GM18499 (cell line): ENCODE results near the gene AHCYL2.
"Not testable (repeated sequence)": the region's sequence is repeated elsewhere in the genome, so short reads cannot be mapped to it uniquely, and the experiment has no call there.

Experiments used
- ATAC-seq: cut with Tn5 transposase; IDR thresholded peaks from one replicate; pipeline ENCODE4 v1.9.1; 2021; ENCODE audit warnings: moderate number of reproducible peaks; ENCODE audit not compliant: insufficient read depth, unreplicated experiment

Gene AHCYL2

DNA sequence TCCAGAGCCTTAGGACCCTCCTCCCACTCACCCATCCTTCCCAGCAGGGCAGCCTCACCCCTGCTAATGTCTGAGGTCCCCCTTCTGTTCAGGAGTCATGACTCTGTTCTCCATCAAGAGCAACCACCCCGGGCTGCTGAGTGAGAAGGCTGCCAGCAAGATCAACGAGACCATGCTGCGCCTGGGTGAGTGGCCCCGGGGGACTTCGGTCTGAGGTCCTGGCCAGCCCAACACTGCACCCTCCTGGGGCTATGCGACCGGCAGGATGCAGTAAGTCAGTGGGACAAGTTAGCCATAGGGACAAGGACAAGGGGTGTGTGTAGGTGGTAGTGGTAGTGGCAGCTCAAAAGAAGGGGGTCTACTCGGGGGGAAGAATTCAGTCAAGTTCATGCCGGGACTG is 16.2 kb upstream of the AHCYL2 start:
- no peak for ATAC-seq

DNA sequence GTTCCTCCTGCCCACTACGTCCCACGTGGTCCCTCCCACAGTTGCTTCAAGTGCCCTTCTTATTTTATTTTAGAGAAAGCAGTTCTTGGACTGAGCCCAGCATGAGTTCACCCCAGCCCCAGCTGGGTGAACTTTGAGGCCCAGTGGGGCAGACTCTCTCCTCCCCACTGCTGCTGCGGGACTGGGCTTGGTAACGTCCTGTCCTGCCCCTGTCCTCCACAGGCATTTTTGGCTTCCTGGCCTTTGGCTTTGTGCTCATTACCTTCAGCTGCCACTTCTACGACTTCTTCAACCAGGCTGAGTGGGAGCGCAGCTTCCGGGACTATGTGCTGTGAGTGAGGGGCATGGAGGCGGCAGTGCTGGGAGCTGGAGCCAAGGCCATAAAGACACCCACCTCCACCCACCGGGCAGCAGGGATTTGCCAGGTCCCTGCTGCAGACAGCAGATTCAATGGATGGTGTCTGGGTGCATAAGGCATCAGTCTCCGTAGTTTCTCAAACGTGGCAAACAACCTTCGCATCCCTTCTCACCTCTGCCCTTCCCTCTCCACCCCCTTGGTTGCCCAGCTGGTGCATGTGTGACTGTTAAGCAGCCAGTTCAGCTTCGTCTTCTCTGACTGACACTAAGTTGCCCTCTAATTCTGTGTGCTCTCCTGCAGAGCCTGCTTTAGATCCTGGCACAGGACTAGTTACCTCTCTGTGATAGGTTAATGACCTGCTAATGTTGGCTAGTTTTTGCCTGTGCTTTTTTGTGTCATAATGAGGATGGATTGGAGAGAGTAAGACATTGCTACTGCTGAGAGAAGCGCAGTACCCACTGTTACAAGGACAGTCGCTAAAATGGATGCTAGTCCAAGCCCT is 15.5 kb upstream of the AHCYL2 start:
- no peak for ATAC-seq

DNA sequence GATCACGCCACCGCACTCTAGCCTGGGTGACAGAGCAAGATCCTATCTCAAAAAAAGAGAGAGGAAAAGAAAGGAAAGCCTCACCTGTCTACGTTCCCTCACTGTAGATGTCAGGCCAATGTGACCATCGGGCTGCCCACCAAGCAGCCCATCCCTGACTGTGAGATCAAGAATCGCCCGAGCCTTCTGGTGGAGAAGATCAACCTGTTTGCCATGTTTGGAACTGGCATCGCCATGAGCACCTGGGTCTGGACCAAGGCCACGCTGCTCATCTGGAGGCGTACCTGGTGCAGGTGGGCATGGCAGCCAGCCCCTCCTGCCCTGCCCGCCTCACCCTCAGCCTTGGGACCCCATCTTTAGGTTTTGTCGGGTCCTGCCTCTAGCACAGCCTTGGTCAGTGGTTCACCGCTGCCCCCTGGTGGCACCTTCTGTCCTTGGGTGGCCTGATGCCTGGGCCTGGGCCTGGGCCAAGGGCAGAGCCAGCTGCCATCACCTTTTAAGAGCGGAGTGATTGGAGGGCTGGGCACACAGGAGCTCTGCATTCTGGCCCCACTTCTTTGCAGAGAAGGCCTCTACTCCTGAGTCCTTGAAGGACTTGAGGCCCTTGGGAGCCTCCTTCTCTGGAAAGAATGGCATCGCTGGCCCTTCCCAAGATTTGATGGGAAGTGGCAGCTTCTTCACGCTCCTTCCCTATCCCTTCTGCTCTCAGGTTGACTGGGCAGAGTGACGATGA is 14.4 kb upstream of the AHCYL2 start:
- ATAC-seq, result no peak

DNA sequence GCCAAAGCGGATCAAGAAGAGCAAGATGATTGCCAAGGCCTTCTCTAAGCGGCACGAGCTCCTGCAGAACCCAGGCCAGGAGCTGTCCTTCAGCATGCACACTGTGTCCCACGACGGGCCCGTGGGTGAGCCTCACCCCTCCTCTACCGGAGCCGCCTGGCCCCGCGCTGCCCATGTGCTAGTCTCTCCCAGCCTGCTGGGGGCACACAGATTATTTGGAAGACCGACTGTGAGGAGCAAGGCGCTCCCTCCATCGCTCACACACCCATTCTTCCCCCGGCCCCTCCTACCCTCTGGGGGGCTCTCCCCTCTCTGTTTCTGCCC is 13.9 kb upstream of the AHCYL2 start:
- ATAC-seq, result no peak

DNA sequence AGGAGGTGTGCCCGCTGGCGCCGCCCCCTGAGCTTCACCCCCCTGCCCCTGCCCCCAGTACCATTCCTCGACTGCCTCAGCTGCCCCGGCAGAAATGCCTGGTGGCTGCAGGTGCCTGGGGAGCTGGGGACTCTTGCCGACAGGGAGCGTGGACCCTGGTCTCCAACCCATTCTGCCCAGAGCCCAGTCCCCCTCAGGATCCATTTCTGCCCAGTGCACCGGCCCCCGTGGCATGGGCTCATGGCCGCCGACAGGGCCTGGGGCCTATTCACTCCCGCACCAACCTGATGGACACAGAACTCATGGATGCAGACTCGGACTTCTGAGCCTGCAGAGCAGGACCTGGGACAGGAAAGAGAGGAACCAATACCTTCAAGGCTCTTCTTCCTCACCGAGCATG is 12.7 kb upstream of the AHCYL2 start:
- no peak for ATAC-seq

DNA sequence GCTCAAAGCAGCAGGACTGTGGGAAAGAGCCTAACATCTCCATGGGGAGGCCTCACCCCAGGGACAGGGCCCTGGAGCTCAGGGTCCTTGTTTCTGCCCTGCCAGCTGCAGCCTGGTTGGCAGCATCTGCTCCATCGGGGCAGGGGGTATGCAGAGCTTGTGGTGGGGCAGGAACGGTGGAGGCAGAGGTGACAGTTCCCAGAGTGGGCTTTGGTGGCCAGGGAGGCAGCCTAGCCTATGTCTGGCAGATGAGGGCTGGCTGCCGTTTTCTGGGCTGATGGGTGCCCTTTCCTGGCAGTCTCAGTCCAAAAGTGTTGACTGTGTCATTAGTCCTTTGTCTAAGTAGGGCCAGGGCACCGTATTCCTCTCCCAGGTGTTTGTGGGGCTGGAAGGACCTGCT is 12.2 kb upstream of the AHCYL2 start:
- no peak for ATAC-seq

DNA sequence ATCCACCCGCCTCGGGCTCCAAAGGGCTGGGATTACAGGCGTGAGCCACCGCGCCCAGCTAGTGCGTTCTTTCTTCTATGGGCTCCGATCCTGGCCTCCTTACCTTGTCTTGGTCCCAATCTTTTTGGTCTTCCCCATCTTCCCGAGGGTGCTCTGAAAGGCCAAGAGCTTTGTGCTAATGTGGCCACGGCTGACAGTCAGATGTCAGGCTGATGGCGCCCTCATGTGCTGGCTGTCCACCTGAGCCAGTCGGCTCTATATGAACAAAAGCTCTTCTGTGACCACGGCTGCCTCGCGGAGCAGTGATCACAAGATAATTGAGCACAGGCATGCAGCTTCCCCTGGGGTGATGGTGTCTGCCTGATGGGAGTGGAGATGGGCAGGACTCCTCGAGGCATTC is 11.0 kb upstream of the AHCYL2 start:
- ATAC-seq, result no peak

DNA sequence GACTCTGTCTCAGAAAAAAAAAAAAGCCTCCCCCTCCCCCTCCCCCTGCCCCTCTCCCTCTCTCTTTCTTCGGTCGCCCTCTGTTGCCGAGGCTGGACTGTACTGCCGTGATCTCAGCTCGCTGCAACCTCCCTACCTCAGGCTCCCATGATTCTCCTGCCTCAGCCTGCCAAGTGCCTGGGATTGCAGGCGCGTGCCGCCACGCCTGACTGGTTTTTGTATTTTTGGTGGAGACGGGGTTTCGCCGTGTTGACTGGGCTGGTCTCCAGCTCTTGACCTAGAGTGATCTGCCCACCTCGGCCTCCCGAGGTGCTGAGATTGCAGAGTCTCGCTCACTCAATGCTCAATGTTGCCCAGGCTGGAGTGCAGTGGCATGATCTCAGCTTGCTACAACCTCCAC is 9.1 kb upstream of the AHCYL2 start:
- ATAC-seq, result not testable (repeated sequence)

DNA sequence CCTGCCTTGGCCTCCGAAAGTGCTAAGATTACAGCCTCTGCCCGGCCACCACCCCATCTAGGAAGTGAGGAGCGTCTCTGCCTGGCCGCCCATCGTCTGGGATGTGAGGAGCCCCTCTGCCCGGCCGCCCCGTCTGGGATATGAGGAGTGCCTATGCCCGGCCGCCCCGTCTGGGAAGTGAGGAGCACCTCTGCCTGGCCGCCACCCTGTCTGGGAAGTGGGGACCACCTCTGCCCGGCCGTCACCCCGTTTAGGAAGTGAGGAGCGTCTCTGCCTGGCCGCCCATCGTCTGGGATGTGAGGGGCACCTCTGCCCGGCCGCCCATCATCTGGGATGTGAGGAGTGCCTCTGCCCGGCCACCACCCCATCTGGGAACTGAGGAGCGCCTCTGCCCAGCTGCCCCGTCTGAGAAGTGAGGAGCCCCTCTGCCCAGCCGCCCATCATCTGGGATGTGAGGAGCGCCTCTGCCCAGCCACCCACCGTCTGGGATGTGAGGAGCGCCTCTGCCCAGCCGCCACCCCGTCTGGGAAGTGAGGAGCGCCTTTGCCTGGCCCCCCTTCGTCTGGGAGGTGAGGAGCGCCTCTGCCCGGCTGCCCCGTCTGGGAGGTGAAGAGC is 8.6 kb upstream of the AHCYL2 start:
- ATAC-seq, result not testable (repeated sequence)

DNA sequence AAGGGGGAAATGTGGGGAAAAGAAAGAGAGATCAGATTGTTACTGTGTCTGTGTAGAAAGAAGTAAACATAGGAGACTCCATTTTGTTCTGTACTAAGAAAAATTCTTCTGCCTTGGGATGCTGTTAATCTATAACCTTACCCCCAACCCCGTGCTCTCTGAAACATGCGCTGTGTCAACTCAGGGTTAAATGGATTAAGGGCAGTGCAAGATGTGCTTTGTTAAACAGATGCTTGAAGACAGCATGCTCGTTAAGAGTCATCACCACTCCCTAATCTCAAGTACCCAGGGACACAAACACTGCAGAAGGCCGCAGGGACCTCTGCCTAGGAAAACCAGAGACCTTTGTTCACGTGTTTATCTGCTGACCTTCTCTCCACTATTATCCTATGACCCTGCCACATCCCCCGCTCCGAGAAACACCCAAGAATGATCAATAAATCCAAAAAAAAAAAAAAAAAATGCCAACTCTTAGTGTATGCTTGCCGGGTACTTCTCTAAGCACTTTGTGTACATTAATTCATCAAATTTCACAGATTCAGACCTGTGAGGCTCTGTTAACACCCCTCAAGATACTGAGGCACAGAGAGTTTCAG is 7.9 kb upstream of the AHCYL2 start:
- not testable (repeated sequence) for ATAC-seq

DNA sequence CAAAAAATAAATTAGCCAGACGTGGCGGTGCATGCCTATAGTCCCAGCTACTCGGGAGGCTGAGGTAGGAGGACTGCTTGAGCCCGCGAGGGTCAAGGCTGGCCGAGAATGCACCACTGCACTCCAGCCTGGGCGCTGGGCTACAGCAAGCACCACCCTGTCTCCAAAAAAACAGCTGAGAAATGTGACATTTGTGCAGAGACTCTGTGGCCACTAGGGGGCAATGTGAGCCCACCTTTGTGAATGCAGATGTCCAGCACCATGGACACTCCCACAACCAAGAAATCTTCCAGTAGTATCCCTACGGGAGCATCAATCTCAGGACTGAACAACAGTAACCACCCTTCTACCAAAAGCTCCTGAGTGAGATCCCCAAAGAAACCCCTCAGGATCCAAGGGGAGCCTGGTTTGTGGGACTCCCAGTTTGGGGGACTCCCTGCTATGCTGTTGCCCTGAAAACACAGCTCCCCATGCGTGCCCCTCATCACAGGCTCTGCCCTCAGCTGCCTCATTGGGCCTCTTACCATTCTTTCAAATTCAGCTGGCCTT is 6.2 kb upstream of the AHCYL2 start:
- no peak for ATAC-seq

DNA sequence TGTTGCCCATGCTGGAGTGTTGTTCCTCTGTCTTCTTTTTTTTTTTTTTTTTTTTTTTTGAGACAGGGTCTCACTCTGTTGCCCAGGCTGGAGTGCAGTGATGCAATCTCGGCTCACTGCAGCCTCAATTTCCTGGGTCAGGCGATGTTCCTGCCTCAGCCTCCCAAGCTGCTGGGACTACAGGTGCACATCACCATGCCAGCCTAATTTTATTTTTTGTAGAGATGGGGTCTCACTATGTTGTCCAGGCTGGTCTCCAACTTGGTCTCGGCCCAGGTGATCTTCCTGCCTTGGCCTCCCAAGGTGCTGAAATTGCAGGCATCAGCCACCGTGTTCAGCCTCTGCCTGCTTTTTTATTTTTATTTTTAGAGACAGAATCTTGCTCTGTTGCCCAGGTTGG is 5.7 kb upstream of the AHCYL2 start:
- not testable (repeated sequence) for ATAC-seq

DNA sequence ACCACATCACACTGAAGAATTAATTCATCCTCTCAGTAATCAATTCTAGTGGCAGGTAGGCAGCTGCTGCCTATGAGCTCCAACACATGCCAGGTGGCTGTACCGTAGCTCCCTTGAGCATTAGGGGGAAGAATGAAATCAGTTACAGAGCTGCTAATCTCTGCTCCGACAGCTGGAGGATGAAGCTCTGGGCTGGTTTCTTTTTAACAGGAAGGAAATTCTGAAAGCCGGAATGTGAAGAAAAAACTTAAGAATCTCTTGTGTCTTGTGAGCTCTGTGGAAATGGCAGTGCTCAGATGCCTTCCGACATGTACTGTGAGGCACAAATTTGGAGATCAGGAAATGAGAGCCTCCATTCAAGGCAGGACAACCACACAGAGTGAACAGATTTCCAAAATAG is 2.8 kb upstream of the AHCYL2 start:
- ATAC-seq, result no peak

DNA sequence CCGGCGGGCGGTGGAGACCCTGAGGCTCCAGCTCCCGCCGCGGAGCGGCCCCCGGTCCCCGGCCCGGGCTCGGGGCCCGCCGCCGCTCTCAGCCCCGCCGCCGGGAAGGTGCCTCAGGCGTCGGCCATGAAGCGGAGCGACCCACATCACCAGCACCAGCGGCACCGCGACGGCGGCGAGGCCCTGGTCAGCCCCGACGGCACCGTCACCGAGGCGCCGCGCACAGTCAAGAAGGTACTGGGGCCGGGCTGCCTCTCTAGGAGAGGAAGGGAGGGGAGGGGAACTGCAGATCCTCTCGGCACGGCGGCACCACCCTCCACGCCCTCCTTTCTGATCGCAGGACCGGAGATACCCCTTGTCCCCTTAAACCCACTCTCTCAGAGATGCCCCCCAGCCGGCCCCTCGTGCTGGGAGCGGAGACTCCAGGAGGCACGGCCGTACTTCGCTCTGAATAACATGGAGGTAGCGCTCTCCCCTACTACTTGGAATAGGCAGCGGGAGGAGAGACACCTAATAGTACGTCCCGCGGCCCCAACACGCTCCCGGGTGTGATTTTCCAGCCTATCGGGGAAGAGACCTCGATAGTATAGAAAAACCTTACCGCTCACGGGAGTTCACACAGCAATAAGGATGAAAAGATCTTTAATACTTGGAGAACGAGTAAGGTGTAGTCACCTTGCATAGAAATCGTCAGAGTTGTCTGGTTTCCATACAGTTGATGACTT is 538 bp downstream of the AHCYL2 start:
- ATAC-seq, result no peak

DNA sequence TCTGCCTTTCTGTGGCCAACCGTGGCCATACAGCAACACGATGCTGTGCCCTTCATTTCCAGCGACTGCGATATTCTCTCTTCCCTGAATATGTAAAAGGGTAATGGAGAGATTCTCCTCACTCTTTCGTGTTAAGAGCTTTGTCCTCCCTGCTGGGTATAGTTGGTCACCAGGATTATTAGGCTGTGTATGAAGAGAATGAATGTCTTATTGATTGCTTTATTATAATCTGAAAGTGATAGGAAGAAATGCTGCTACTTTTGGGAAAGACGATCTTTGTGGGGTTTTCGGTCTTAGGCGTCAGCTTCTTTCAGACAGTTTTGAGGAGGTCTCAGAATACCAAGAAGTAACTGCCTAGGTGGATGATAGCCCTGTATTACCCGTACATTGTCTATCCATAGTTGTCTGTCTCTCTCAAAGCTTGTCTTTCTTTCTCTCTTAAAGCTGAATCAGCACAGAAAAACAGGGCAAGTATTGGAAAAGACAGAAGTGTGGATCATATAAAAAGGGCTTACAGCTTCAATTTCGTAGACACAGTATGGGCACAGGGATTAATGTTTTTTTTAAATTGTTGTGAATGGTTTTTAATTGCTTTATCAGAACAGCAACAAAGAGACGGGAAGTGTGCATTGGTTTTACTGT is 1.2 kb downstream of the AHCYL2 start:
- ATAC-seq, result no peak

DNA sequence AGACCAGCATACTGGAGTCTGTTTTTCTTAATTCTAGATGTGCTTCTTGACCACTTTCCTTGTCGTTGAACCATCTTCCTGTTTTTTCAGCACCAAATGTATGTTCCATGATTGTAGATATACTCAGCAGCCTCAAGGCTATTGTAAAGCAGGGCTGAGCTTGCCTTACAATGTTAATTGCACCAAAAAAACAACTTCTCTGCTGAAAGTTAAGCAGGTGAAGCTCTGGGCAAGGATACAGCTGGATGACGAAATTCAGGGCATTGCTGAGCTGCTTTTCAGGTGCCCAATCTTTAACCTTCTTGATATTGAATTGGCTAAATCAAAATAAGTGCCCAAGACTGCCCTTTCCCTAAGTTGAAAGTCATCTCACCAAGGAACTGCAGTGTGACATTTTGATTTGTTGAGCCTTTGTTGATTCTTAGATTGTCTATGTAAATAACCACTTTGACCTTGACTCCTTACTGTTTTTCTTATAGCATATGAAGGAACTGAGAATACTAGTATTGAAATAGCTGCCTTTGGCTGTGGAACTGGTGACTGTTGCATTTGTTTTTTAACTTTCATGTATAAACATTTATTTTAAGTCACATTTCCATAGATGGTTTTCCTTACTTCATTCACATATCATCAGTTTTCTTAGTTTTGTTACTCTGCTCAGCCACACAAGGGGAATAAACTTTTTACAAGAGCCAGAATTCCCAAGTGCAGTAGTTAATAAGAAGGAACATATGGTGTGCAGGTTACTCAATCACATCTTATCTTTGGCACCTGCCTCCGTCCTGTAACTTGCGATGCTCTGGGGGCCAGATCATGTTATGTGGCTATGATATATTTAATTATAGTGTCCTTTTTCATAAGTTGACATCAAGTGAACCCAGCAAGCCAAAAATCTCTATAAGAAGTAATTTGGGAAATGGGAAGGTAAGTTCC is 3.1 kb downstream of the AHCYL2 start:
- ATAC-seq, result no peak

DNA sequence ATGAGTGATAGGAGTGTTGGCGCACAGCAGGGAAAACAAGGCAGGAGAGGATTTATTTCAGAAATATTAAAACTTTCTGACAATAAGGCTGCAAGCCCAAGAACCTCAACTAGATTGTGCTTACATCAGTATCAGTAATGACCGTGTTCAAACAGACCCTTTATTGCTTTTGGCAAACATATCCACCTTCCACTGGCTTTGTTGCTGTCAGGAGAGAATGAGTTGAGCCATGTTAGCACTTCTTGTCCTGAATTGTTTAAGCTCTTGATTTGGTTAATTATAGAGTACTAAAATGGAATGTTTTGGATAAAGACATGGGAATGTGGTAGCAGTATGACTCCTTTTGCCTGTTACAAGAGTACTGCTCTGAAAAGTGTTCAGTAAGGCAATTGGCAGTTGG is 3.8 kb downstream of the AHCYL2 start:
- ATAC-seq, result no peak

DNA sequence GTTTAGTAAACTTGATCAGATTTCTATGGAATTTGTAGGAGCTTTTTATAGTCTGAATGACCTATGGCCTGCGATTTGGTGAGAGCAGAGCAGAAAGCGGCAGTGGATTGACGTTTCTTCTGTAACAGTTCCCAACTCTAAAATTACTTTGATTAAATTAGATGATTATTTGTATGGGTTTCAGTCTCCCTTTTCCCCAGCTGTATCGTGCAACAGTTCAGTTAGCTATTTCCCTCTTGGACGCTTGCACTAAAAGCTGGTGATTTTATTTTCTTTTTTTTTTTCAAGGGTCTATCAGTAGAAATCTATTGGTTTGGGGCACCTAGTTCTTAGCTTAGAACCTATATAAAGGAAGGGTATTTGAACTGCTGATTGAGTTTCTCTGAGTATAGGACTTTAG is 6.8 kb downstream of the AHCYL2 start:
- ATAC-seq, result no peak

DNA sequence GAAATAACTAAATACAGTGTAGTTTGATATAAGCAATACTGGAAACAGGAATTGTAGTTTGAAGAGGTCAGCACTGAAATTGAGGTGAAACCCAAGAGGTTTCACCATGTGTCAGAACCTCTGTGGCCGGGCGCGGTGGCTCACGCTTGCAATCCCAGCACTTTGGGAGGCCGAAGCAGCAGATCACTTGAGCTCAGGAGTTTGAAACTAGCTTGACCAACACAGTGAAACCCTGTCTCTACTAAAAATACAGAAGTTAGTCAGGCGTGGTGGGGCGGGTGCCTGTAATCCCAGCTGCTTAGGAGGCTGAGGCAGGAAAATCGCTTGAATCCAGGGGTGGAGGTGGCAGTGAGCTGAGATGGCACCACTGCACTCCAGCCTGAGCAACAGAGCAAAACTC is 13.7 kb downstream of the AHCYL2 start:
- no peak for ATAC-seq
